GM10248 (cell line): ENCODE results near the gene LRRC37A3.
"Not testable (repeated sequence)": the region's sequence is repeated elsewhere in the genome, so short reads cannot be mapped to it uniquely, and the experiment has no call there.

Experiments
- CTCF ChIA-PET: fragments of 300-600 bp; sonication (Branson Sonifier 250); formaldehyde crosslinking; extraction: SDS; loops from one replicate; lab custom pipeline; 2021; ENCODE audit warnings: antibody characterized with exemption; lab: Yijun Ruan, JAX
- POLR2A ChIA-PET: fragments of 350-650 bp; sonication (Branson Sonifier 250); formaldehyde crosslinking; extraction: SDS; loops from one replicate; lab custom pipeline; 2020; ENCODE audit warnings: antibody characterized with exemption; lab: Yijun Ruan, JAX
- DNase-seq: peaks from one replicate; pipeline ENCODE4 v3.0.0; 2012; ENCODE audit errors: extremely low spot score
- TF ChIP-seq, protein P1 (sequence below): IDR thresholded peaks from 2 replicates; pipeline ENCODE4 v1.5.1; 2012; ENCODE audit warnings: mild to moderate bottlenecking, low read depth; ENCODE audit errors: extremely low read depth, missing control alignments, control extremely low read depth

The LRRC37A3 gene

DNA sequence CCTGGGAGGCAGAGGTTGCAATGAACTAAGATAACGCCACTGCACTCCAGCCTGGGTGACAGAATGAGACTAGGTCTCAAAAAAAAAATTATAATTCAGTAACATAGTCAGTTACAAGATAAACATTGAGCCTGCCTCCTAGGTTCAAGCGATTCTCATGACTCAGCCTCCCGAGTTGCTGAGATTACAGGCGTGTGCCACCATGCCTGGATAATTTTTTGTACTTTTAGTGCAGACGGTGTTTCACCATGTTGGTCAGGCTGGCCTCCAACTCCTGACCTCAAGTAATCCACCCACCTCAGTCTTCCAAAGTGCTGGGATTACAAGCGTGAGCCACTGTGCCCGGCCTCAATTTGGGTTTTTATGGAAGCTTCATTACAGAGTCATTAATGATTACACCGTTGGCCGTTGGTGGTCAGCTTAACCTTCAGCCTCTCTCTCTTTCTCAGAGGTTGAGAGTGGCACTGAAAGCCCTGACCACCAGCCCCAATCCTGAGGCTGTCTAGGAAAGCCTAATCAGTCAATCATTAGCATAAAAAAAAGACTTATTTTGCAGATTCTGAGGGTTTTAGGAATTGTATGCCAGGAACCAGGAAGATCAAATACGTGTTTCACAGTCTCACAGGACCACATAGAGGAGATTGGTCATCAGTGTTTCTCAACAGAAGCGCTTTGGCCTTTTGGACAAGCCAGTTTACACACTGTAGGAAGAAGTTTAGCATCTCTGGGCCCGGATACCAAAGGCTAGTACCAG lies 1.3 kb upstream of the LRRC37A3 start:
- ChIA-PET CTCF (interaction anchor here (0.6 to 2.3 kb wide), 5 partner anchors 20 to 278 kb away, joined by 3 to 18 read pairs (median 3); partner anchors contain the start of gene RGS9), POLR2A (no interaction called here)
- DNase-seq, result no peak
- TF ChIP-seq, protein P1, sequence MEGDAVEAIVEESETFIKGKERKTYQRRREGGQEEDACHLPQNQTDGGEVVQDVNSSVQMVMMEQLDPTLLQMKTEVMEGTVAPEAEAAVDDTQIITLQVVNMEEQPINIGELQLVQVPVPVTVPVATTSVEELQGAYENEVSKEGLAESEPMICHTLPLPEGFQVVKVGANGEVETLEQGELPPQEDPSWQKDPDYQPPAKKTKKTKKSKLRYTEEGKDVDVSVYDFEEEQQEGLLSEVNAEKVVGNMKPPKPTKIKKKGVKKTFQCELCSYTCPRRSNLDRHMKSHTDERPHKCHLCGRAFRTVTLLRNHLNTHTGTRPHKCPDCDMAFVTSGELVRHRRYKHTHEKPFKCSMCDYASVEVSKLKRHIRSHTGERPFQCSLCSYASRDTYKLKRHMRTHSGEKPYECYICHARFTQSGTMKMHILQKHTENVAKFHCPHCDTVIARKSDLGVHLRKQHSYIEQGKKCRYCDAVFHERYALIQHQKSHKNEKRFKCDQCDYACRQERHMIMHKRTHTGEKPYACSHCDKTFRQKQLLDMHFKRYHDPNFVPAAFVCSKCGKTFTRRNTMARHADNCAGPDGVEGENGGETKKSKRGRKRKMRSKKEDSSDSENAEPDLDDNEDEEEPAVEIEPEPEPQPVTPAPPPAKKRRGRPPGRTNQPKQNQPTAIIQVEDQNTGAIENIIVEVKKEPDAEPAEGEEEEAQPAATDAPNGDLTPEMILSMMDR, result no peak

DNA sequence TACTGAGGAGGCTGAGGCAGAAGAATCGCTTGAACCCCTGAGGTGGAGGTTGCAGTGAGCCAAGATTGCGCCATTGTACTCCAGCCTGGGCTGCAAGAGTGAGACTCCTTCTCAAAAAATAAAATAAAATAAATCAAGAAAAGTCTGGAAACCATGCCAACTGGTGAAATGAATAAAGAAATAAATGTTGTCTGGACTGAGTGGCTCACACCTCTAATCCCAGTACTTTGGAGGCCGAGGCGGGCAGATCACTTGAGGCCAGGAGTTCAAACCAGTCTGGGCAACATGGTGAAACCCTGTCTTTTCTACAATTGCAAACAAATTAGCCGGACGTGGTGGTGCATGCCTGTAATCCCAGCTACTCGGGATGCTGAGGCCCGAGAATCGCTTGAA lies 744 bp upstream of the LRRC37A3 start:
- TF ChIP-seq, protein P1, result no peak
- DNase-seq, result no peak
- POLR2A ChIA-PET, result no interaction called here
- CTCF ChIA-PET, result interaction anchor here (0.7 to 2.3 kb wide), 13 partner anchors 7 to 266 kb away, joined by 3 to 18 read pairs (median 4); partner anchors contain the start of genes RGS9 and SMURF2

DNA sequence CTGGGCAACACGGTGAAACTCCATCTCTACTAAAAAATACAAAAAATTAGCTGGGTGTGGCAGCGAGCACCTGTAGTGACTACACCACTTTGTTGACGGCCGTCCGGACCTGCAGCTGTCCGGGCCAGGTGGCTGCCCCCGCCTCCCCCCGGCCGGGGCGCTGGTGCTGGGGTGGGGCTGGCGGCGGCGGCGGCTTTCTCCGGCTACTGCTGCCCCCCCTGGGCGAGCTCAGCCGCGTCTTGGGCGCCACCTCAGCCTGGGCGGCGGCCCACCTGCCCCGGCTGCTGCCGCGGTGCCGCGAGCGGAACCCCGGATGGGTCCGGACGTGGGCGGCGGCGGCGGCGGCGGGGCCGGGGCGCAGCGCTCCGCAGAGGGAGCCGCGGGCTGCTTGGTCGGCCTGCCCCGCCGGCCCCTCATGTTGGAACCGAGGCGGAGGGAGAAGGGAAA lies 413 bp downstream of the LRRC37A3 start:
- ChIA-PET CTCF (interaction anchor here (1.0 to 2.3 kb wide), 13 partner anchors 8 to 280 kb away, joined by 3 to 18 read pairs (median 4); no protein-coding TSS in a partner anchor), POLR2A (interaction anchor here (0.6 to 1.0 kb wide), 2 partner anchors 8 to 260 kb away, joined by 3 to 8 read pairs; no protein-coding TSS in a partner anchor)
- TF ChIP-seq, protein P1, result peak; percentile 14
- peak; percentile 40 for DNase-seq

DNA sequence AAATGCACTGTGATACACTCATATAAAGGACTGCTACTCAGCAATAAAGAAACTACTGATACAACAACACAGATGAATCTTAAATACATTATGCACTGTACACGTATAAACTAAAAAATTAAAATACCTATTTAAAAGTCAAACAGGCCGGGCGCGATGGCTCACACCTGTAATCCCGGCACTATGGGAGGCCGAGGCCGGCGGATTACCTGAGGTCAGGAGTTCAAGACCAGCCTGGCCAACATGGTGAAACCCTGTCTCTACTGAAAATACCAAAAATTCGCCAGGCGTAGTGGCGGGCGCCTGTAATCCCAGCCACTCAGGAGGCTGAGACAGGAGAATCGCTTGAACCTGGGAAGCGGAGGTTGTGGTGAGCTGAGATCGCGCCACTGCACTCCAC lies 1.7 kb downstream of the LRRC37A3 start:
- DNase-seq, POLR2A ChIA-PET, CTCF ChIA-PET: not testable (repeated sequence)

DNA sequence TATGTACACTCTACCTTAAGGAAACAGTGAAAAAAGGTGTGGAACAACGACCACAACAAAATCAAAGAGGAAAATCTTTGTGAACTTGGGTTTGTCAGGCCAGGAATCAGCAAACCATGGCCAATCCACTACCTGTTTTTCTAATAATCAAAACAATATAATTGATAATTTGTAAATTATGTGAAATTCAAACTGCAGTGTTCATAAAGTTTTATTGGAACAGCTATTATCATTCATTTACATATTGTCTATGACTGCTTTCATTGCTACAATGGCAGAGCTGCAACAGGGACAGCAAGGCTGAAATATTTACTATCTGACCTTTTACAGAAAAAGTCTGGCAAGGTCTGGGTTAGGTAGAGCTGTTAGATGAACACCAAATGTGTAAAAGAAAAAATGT lies 4.0 kb downstream of the LRRC37A3 start:
- POLR2A ChIA-PET, DNase-seq, CTCF ChIA-PET: not testable (repeated sequence)

DNA sequence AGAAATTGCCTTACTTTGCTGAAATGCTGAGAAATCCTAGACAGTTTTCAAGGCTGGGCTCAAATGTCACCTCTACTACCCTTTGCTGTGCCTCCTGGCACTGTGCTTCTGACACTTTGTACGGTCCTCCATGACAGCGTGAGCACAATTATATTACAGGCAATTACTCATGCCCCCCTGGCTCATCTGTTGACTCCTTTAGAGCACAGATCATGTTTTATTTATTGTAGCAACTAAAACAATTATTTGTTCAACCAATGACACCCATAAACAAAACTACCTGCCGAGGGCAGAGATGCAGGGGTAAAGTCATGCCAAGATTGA lies 9.1 kb downstream of the LRRC37A3 start:
- CTCF ChIA-PET, POLR2A ChIA-PET, DNase-seq: not testable (repeated sequence)

DNA sequence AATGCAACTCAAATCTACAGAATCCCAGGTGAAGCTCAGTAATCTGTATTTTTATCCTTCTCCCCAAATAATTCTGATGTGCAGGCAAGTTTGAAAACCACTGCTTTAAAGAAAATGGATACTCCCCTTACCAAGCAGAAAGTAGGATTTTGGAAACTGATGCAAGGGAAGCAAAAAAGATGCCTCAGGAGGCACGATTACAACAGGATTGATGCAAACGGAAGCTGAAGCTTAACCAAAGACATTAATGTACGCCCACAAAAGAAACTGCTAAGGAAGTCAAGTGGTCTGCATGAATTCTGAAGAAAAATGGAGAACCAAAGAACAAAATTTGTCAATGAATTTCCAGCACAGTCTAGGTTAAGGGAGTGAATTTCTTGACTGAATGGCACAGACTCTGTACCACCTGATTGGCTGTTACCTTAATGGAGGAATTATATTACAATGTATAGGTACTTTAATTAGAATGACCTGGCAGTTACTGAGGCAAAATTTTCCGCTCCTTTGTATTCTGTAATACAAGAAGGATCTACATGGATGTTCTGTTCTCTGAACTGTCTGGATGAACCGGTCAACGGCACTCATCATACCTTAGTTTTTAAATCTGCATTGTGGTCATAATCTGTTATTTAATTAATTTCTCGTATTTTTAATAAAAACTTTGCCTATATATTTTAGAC lies 9.6 kb downstream of the LRRC37A3 start:
- CTCF ChIA-PET, DNase-seq, POLR2A ChIA-PET: not testable (repeated sequence)

DNA sequence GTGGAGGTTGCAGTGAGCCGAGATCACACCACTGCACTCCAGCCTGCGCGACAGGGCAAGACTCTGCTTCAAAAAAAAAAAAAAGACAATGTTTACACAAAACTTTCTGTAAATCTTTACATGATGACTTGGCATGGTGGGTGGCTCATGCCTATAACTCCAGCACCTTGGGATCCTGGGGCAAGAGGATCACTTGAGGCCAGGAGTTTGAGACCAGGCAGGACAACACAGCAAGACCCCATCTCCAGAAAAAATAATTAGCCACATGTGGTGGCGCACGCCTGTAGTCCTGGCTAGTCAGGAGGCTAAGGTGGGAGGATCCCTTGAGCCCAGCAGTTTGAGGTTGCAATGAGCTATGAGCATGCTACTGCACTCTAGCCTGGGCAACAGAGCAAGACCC lies 15.2 kb downstream of the LRRC37A3 start:
- POLR2A ChIA-PET, CTCF ChIA-PET, DNase-seq: not testable (repeated sequence)

DNA sequence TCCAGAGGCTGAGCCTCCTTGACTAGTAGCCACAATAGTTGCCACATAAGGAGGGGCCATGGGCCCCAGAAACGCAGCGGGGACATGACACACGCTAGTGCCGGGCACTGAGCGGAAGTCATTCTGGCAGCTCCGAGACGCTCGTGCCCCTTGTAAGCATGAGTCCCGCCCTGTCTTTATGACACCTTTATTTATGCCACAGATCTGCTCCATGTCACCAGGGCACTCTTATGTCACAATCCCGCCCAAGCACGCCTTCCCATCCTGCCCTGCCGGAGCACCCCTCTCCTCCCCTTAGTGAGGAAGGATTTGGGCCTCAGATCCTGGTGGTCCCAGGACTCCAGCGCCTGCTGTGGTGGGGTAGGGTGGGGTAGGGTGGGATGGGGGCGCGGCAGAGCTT lies 22.1 kb downstream of the LRRC37A3 start:
- POLR2A ChIA-PET, DNase-seq, CTCF ChIA-PET: not testable (repeated sequence)

DNA sequence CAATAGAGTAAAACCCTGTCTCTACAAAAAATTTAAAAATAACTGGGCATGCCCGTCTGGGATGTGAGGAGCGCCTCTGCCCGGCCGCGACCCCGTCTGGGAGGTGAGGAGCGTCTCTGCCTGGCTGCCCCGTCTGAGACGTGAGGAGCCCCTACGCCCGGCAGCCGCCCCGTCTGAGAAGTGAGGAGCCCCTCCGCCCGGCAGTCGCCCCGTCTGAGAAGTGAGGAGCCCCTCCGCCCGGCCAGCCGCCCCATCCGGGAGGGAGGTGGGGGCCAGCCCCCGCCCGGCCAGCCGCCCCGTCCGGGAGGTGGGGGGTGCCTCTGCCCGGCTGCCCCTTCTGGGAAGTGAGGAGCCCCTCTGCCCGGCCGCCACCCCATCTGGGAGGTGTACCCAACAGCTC lies 45.1 kb downstream of the LRRC37A3 start:
- DNase-seq, CTCF ChIA-PET, POLR2A ChIA-PET: not testable (repeated sequence)
